ENCODE data around the gene TMEM91. TPM values are rescaled to one million over a fixed set of nuclear protein-coding genes. Genes with fewer than 3 reads are reported as not detected.

Gene TMEM91
- total and polyA plus RNA-seq, 9 of the 15 experiments (the other 6 are each of a cell fraction or from before 2014, with no cell fraction given): 1.2 to 5.2 (median 2.7) TPM

GRCh38 chr19:41341669-41342490 is 34.5 kb upstream of the TMEM91 start:
- Histone ChIP-seq H3K9me3 (replicated peaks; ENCODE audit: control insufficient read depth, insufficient read depth, low read depth, low read length) (no peaks in the 10 kb centered on the region), H3K4me2 (ENCODE audit: insufficient read depth, low read length) (no peak overlapping the region), H3K4me1 (replicated peaks in 1 of 2; ENCODE audit: control insufficient read depth in 2 of 2, insufficient read depth in 2 of 2, low read length in 2 of 2) (peaks cover 0 to 3% of the 10 kb centered on the region in 2 experiments; a peak in 1 of 5 replicates), H4K20me1 (replicated peaks; ENCODE audit: control insufficient read depth, insufficient read depth, low read length) (no peaks in the 10 kb centered on the region), H3K9ac (ENCODE audit: insufficient read depth in 1 of 2, low read depth in 2 of 2, low read length in 2 of 2) (peak overlapping the region in 1 of 2 experiments; percentile 26; a peak in 1 of 4 replicates), H3K27me3 (ENCODE audit: control insufficient read depth in 2 of 2, insufficient read depth in 2 of 2, low read length in 2 of 2) (no peaks in the 10 kb centered on the region), H3K79me2 (ENCODE audit: control insufficient read depth, insufficient read depth, low read length) (peaks cover 23% of the 10 kb centered on the region), H3K9me1 (ENCODE audit: control insufficient read depth, insufficient read depth, low read length) (no peaks in the 10 kb centered on the region), H3K4me3 (no peak overlapping the region), H3K36me3 (ENCODE audit: control insufficient read depth, insufficient read depth, low read length) (peaks cover 86% of the 10 kb centered on the region), H2AFZ (ENCODE audit: low read depth, low read length) (no peak overlapping the region), H3K27ac (ENCODE audit: extremely low read depth, low read depth, low read length) (no peak overlapping the region)
- no peak for ATAC-seq
- in situ Hi-C loops (cut with MboI) (no loop called here), intact Hi-C loops (cut with micrococcal nuclease) (no loop called here)
- peak in 1 of 4 experiments; percentile 13 for DNase-seq (ENCODE audit: extremely low read depth in 1 of 4, low spot score in 3 of 4)
- ChIA-PET POLR2A (interaction anchor here (0.6 to 0.9 kb wide), 3 partner anchors 10 to 973 kb away, joined by 3 read pairs; no protein-coding TSS in a partner anchor), CTCF (ENCODE audit: low intra/inter-chr PET ratio) (no interaction called here)
- BruUV-seq (replicated peaks): no TSS peak
- FAIRE-seq: no peak
- TF ChIP-seq, protein P1, sequence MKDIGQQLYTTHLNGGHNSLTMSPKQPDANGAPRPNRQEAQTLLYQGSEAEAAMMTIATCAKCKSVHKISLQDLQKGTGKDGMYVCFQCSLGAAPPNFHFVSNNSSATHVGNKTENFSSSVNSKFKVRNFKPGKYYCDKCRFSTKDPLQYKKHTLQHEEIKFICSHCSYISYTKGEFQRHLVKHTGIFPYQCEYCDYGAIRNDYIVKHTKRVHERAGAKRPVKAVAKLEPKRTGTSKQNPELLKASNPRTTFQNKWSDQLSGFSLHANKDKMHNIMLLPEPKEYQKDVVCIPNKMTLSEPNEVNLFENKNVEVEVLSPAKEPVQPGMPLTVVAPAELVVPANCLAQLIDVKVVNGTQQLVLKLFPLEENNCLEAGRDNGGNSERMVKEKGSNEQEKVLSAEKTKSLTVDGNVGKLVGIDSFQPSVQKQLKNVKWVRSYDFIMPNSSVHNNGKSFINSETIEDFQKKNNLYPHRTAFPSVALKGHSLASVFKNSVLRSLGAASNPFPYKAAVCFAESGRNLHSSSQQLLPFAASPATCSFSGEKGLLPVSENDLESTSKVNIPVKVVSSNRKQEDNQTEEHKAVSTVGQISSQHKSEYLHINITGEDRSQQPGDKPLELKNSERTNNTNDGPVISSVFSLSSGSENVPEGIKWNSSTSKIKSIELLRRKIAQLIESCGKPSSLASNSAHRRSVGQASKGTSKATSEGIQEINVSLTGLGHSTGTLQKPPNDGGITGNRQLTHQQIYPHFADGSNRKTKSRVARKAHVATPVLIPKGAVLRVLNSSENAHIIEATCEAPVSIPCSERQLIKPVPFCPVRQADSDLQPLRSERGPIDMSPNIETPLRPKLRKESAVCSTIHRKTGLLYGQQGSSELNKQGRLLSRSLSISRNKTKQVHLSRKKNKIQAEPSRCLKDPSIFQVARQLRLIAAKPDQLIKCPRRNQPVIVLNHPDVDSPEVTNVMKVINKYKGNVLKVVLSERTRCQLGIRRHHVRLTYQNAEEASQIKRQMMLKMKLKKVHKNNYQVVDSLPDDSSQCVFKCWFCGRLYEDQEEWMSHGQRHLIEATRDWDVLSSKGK (CRISPR knock-in tag; IDR thresholded peaks at IDR 0.05): no peak
- TF ChIP-seq RBFOX2 (IDR thresholded peaks at IDR 0.05; ENCODE audit: low read depth, low read length) (peak; percentile 39), POLR2G (IDR thresholded peaks at IDR 0.05; ENCODE audit: low read depth, low read length) (peak; percentile 20; the same call in 1 of the 2 replicates)
- WGBS (ENCODE audit: insufficient coverage, low coverage, missing lambda C conversion rate): 93% methylated on average over 18 of the region's 20 CpGs

Data from K562 (cell line).